Vagina (tissue), 2 donors: ENCODE measurements around the gene PKD1. TPM values are rescaled to one million over a fixed set of nuclear protein-coding genes. Genes with fewer than 3 reads are reported as not detected.

Experiments
- DNase-seq, 2 donors: peaks; one replicate each; pipeline ENCODE4 v3.0.0-alpha.2; 2017; ENCODE audit errors: extremely low spot score in 2 of 2
- H3K27ac ChIP-seq: fragments of 200-600 bp; sonication (generic); one replicate; pipeline ENCODE4 v1.5.1; 2019
- H3K27me3 ChIP-seq: fragments of 200-600 bp; sonication (generic); one replicate; pipeline ENCODE4 v1.5.1; 2019
- H3K36me3 ChIP-seq, 2 donors: fragments of 200-600 bp; sonication (generic); one replicate each; pipeline ENCODE4 v1.5.1; 2017 to 2019
- H3K4me1 ChIP-seq: fragments of 200-600 bp; sonication (generic); one replicate; pipeline ENCODE4 v1.5.1; 2019
- H3K4me3 ChIP-seq, 2 donors: fragments of 200-600 bp; sonication (generic); 1 replicate in 1 of 2; 2 replicates in 1 of 2; pipeline ENCODE4 v1.5.1; 2016 to 2019
- H3K9me3 ChIP-seq: fragments of 200-600 bp; sonication (generic); one replicate; pipeline ENCODE4 v1.5.1; 2019
- POLR2A ChIP-seq, 2 donors: fragments of 450-650 bp; IDR thresholded peaks; one replicate each; pipeline ENCODE4 v1.6.1; 2017; ENCODE audit warnings: antibody characterized with exemption in 2 of 2, mild to moderate bottlenecking in 2 of 2, moderate library complexity in 2 of 2
- POLR2AphosphoS5 ChIP-seq, 2 donors: sonication (generic); formaldehyde crosslinking; IDR thresholded peaks; one replicate each; pipeline ENCODE4 v1.9.0; 2017; ENCODE audit warnings: antibody characterized with exemption in 2 of 2, mild to moderate bottlenecking in 2 of 2, low read depth in 1 of 2; ENCODE audit not compliant: insufficient read depth in 1 of 2
- intact Hi-C: fragments of 100-400 bp; cut with DNase I; formaldehyde crosslinking; loops from one replicate; pipeline ENCODE4 v1.15.1; 2023
- total RNA-seq: library from RNA; depleted of rRNA; stranded (reverse); fragments of >200 nt; gene quantifications from one replicate; pipeline ENCODE4 v1.2.3, GENCODE V29; 2016
- TF ChIP-seq, protein P1 (sequence below), 3 experiments: fragments of 450-650 bp in 2 of 3; fragments of 200-600 bp in 1 of 3; sonication (generic) in 1 of 3; IDR thresholded peaks; one replicate each; pipeline ENCODE4 v1.5.1; 2017 to 2019; ENCODE audit warnings: antibody characterized with exemption in 3 of 3, mild to moderate bottlenecking in 2 of 3, moderate library complexity in 2 of 3

The PKD1 gene
- total RNA-seq, 1 donor from 2014 or later = 153 TPM

GRCh38 chr16:2078691-2079090, 57.0 kb downstream of the PKD1 start:
- Histone ChIP-seq H3K4me3 (no peak overlapping the region), H3K36me3 (peaks cover 0 to 57% of the 10 kb centered on the region in 2 donors), H3K4me1 (peaks cover 24% of the 10 kb centered on the region), H3K27ac (no peak overlapping the region), H3K9me3 (no peaks in the 10 kb centered on the region), H3K27me3 (no peaks in the 10 kb centered on the region)
- TF ChIP-seq, protein P1, sequence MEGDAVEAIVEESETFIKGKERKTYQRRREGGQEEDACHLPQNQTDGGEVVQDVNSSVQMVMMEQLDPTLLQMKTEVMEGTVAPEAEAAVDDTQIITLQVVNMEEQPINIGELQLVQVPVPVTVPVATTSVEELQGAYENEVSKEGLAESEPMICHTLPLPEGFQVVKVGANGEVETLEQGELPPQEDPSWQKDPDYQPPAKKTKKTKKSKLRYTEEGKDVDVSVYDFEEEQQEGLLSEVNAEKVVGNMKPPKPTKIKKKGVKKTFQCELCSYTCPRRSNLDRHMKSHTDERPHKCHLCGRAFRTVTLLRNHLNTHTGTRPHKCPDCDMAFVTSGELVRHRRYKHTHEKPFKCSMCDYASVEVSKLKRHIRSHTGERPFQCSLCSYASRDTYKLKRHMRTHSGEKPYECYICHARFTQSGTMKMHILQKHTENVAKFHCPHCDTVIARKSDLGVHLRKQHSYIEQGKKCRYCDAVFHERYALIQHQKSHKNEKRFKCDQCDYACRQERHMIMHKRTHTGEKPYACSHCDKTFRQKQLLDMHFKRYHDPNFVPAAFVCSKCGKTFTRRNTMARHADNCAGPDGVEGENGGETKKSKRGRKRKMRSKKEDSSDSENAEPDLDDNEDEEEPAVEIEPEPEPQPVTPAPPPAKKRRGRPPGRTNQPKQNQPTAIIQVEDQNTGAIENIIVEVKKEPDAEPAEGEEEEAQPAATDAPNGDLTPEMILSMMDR (IDR thresholded peaks at IDR 0.05) = no peak
- TF ChIP-seq POLR2A (IDR thresholded peaks at IDR 0.05) (no peak), POLR2AphosphoS5 (IDR thresholded peaks at IDR 0.05; ENCODE audit: insufficient read depth in 1 of 2, low read depth in 1 of 2) (no peak)
- no peak for DNase-seq
- intact Hi-C loops = no loop called here

GRCh38 chr16:2078096-2078495, 57.6 kb downstream of the PKD1 start:
- no peak for DNase-seq
- TF ChIP-seq, protein P1 (IDR thresholded peaks at IDR 0.05) = no peak
- TF ChIP-seq POLR2AphosphoS5 (IDR thresholded peaks at IDR 0.05; ENCODE audit: insufficient read depth in 1 of 2, low read depth in 1 of 2) = no peak
- no peak for TF ChIP-seq POLR2A (IDR thresholded peaks at IDR 0.05)
- Histone ChIP-seq H3K9me3 (no peaks in the 10 kb centered on the region), H3K4me1 (peaks cover 18% of the 10 kb centered on the region), H3K36me3 (peaks cover 0 to 61% of the 10 kb centered on the region in 2 donors), H3K4me3 (no peak overlapping the region), H3K27ac (no peak overlapping the region), H3K27me3 (no peaks in the 10 kb centered on the region)
- intact Hi-C loops = no loop called here

GRCh38 chr16:2077696-2078095, 58.0 kb downstream of the PKD1 start:
- peaks cover 0 to 65% of the 10 kb centered on the region in 2 donors for H3K36me3 ChIP-seq

DNA sequence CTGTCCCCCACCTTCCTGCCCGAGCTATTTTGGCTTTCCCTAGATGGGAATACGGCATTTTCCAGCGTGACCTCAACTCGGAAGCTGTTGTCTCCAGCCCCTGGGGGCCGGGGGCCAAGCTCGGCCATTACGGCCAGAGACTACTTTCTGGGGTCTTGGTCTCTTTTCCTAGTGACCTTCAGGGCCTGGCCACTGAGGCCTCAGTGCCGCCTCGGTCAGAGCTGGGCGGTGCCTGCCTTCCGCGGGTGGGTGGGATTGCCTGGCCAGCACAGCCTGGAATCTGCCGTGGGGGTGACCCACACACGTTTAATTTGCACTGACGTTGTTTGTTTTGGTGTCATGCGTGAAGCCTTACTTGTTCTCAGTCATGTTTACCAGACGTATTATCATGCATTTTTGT, 58.7 kb downstream of the PKD1 start:
- H3K4me3 ChIP-seq = no peak overlapping the region
- intact Hi-C loops = no loop called here

More at GRCh38 chr16:2077696-2078095, 58.0 kb downstream of the PKD1 start:
- TF ChIP-seq, protein P1 (IDR thresholded peaks at IDR 0.05) = no peak
- TF ChIP-seq POLR2A (IDR thresholded peaks at IDR 0.05) = no peak
- no peak for TF ChIP-seq POLR2AphosphoS5 (IDR thresholded peaks at IDR 0.05; ENCODE audit: insufficient read depth in 1 of 2, low read depth in 1 of 2)
- no peak overlapping the region for H3K27ac ChIP-seq
- no peak overlapping the region for H3K4me3 ChIP-seq
- H3K4me1 ChIP-seq = peaks cover 14% of the 10 kb centered on the region
- DNase-seq = no peak
- intact Hi-C loops = no loop called here
- H3K9me3 ChIP-seq = no peaks in the 10 kb centered on the region
- no peaks in the 10 kb centered on the region for H3K27me3 ChIP-seq

More for the DNA sequence above, 58.7 kb downstream of the PKD1 start:
- H3K9me3 ChIP-seq = no peaks in the 10 kb centered on the region
- peaks cover 7% of the 10 kb centered on the region for H3K4me1 ChIP-seq
- H3K27ac ChIP-seq = no peak overlapping the region
- no peak for DNase-seq
- no peaks in the 10 kb centered on the region for H3K27me3 ChIP-seq
- TF ChIP-seq POLR2AphosphoS5 (IDR thresholded peaks at IDR 0.05; ENCODE audit: insufficient read depth in 1 of 2, low read depth in 1 of 2) (no peak), POLR2A (IDR thresholded peaks at IDR 0.05) (no peak)
- TF ChIP-seq, protein P1 (IDR thresholded peaks at IDR 0.05) = no peak
- H3K36me3 ChIP-seq = peaks cover 0 to 72% of the 10 kb centered on the region in 2 donors
